NCI-H345 treated with DMSO at 0.1 percent for 48 hours (cell line): Measurements from ENCODE around the gene GPX1.
A peak's percentile ranks its signal among the peaks of the same experiment; 100 is the strongest.
"Not testable (repeated sequence)": the region's sequence is repeated elsewhere in the genome, so short reads cannot be mapped to it uniquely, and the experiment has no call there.

Experiments
- DNase-seq: peaks from one replicate; lab custom pipeline; 2025; ENCODE audit not compliant: unreplicated experiment; lab: John Stamatoyannopoulos, UW

The GPX1 gene

DNA sequence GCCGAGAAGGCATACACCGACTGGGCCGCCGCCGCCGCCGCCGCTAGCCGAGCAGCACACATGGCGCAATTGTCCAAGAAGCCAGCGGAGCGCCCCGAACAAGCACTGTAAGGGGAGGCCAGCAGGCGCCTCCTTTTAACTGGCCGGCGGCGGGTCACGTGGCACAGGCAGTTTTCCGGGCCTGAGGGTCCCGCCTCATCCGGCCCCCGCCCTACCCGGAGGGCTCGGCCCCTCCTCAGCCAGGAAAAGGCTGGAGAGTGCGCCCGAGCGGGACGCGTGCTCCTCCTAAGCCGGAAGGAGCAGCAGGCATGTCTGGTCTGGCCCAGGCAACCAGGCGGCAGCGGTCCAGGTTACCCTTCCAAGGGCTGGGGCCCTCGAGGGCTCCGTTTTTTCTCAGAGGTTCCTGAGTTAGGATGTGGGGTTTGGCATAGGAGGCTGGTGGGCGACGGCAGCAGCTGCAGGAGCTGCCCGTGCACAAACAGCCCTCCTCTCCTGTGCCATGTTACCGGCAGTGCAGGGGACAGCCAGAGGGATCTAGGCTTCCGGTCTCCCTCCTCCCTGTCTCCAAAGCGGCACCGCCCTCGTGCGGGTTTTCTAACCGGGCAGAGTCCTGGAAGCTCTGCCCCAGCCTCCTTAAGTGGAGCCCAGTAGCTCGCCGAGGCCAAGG is at the start of gene GPX1:
GPX1 (minus strand) TSS at position 137 of the 667 bp plus-strand sequence; CDS start at position 62, 75 bp downstream.
- peak; percentile 81 for DNase-seq

GRCh38 chr3:49406571-49407565 is 48.7 kb upstream of the GPX1 start:
- no peak for DNase-seq

GRCh38 chr3:49405570-49405969 is 47.4 kb upstream of the GPX1 start:
- DNase-seq = not testable (repeated sequence)

GRCh38 chr3:49403891-49404290 is 45.7 kb upstream of the GPX1 start:
- DNase-seq = no peak

GRCh38 chr3:49401766-49402165 is 43.6 kb upstream of the GPX1 start:
- DNase-seq = no peak

DNA sequence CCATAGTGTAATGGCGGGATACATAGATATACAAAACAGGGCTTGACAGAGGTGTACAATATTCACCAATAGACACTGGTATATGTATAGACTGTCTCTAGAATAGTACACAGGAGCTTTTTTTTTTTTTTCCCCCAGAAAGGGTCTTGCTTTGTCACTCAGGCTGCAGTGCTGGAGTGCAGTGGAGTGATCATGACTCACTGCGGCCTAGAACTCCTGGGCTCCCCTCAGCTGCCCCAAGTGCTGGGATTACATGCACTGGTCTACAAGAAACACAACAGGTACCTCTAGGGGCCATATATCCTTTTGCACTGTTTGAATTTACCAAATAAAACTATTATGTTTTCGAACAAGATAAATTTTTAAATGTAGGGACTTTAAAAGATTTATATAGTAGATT is 41.3 kb upstream of the GPX1 start:
- DNase-seq = no peak

DNA sequence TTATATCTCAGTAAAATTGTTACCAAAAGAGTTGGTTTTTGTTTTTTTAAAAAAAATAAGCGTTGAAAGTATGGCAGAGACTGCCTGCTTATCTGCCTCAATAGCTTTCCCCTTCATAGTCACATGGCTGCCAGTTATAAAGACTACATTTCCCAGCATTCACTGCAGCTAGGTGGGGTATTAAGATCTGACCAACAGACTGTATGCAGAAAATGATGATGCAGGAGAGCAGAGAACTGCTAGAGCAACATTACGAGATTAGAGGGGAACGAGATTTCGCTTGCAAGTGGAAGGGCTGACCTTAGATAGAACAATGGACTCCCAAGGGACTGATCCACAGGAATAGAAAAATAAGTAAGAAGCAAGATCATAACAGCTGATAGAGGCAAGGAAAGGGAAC is 39.3 kb upstream of the GPX1 start:
- no peak for DNase-seq

GRCh38 chr3:49391310-49391709 is 33.2 kb upstream of the GPX1 start:
- DNase-seq = not testable (repeated sequence)

- DNase-seq = no peak
These were observed 31.1 kb upstream of the GPX1 start for GRCh38 chr3:49389297-49389696.

DNA sequence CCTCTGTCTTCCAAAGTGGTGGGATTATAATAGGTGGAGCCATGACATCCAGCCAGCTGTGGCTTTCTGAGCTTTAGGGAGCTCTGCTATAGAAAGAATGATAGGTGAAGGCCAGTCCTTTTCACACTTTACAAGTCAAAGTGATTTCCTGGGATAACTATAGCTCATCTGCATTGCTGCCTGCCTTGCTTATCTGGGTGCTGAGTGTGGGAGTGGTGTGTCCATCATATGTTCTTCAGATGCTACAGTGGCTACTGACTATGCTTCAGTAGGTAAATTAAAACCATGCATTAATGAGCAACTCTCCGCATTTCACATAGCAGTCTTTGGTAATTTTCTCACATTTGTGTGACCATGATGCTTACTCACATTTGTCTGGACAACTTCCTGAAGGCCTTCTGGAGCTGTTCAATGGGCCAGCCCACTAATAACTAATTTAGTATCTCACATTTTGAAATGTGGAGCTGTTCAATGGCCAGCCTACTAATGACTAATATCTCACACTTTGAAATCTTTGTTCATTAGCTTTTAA is 30.2 kb upstream of the GPX1 start:
- no peak for DNase-seq

- no peak for DNase-seq
These were observed 29.6 kb upstream of the GPX1 start for GRCh38 chr3:49387721-49388120.

DNA sequence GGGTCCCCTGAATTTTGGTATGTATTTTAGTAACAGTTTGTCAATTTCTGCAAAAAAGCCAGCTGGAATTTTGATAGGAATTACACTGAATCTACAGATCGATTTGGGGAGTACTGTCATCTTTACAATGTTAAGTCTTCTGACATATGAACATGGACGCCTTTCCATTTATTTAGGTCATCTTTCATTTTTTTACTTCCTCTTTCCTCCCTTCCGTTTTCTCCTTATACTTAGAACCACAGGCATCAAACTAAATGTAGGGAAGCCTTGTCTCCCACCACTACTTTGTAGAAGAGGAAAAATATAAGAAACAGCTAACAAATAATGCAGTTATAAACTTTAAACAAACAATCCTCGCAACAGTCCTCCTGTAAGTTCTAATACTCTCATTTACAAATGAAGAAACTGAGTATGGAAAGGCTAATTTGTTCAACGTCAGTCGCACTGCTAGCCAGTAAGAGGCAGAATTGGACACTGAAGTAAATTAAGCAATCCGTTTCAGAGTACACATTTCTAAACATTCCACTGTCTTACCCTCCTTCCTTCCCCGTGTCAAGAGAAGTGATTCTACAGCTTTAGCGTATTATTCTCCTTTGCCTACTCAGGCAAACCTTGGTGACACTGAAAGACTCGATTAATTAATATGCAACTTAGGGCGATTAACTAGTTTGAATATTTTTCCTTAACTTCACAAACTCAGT is 28.1 kb upstream of the GPX1 start:
- no peak for DNase-seq

- no peak for DNase-seq
These were observed 27.5 kb upstream of the GPX1 start for GRCh38 chr3:49385617-49386016.

GRCh38 chr3:49383387-49383786 is 25.2 kb upstream of the GPX1 start:
- DNase-seq = no peak

DNA sequence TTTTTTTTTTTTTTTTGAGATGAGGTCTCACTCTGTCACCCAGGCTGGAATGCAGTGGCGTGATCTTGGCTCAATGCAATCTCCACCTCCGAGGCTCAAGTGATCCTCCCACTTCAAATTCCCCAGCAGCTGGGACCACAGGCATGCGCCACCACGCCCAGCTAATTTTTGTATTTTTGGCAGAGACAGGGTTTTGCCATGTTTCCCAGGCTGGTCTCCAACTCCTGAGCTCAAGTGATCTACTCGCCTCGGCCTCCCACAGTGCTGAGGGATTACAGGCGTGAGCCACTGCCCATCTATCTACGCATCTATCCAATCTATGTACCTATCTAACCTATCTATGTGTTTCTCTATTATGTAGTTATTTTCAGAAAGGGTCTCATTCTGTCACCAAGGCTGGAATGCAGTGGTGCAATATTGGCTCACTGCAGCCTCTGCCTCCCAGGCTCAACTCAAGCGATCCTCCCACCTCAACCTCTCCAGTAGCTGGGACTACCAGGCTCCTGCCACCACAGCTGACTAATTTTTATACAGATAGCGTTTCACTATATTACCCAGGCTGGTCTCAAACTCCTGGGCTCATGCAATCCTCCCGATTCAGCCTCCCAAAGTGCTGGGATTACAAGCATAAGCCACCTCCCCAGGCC is 20.2 kb upstream of the GPX1 start:
- DNase-seq = no peak

DNA sequence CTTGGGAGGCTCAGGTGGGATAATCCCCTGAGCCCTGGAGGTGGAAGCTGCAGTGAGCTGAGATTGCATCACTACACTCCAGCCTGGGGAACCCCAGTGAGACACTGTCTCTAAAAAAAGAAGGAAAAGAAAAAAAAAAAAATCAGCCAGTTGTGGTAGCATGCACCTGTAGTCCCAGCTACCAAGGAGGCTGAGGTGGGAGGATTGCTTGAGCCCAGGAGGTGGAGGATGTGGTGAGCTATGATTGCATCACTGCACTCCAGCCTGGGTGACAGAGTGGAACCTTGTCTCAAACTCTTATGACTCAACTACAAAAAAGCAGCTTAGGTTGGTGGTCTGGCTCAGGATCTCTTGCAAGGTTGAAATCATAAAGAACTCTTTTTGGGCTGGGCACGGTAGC is 19.3 kb upstream of the GPX1 start:
- no peak for DNase-seq

DNA sequence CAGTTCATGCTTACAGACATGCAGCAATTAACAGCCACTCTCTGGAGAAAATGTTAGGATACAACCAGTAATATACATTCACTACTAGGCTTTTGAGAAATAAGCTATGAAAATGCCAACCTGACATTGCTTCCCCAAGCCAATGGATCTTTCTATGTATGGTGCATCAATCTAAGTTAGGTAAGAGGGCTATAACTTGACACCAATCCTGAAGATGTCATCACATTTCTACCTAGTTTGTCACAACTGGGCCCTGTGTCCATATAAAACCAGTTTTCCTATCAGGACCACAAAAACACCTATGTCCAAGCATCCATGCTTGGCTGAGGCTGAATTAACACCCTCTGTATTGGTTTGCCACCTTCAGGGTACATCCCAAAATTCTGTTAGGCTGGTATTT is 13.8 kb upstream of the GPX1 start:
- no peak for DNase-seq

DNA sequence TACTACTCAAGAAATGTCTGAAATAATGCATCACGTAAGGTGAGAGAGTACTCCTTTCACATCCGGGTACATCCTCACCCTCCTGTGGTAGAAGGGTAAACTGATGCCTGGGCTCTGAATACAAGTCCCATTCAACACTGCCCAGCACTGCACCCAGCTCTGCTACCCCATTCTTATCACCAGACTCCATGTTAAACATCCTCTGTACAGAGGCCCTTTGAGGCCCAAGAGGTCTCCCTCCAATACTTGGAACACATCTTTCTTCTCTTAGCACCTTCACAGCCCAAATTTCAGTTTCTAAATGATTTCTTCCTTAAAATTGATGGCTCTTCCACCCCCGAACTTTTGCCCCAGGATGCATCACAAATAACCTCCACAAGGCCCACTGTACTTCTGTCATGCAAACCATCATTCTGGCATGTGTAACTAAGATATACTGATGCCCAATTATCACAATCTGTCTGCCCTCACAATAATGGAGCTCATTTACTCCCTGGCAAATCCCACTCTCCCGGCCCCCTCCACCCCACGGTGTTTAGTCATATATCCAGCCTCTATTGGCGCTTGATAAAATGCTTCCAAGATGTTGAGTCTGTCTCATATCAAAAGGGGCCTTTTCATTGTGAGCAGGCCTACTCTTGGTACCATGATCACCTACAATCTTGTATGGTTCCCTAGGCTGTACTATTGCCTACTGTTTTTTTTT is 12.6 kb upstream of the GPX1 start:
- DNase-seq = no peak

GRCh38 chr3:49362561-49362960 is 4.4 kb upstream of the GPX1 start:
- DNase-seq = no peak

- DNase-seq = no peak
These were observed 1.5 kb upstream of the GPX1 start for GRCh38 chr3:49359623-49360022.
